GF-D8 (cell line): ENCODE data around the gene IGFBP7.

Source experiments
- DNase-seq: peaks from one replicate; lab custom pipeline; 2025; lab: John Stamatoyannopoulos, UW

Gene IGFBP7

DNA sequence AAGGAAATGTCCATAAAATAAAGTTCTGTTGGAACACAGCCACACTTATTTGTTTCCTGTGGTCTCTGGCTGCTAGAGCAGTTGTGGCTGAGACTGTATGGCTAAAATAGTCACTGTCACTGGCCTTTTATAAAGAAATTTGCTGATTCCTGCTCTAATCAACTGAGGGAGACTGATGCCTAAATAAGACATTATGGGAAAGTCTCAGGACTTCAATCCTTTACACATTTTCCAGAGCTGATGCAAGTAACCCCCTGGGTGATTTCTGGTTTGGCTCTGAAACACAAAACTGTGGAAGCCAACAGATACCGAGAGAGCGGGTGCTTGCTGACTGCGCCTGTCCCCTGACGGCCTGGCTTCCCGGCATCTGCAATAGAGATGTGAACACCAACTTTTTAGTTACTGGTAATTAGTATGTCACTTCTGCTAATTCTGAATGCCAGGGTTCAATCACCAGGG, 67.4 kb downstream of the IGFBP7 start:
- no peak for DNase-seq

DNA sequence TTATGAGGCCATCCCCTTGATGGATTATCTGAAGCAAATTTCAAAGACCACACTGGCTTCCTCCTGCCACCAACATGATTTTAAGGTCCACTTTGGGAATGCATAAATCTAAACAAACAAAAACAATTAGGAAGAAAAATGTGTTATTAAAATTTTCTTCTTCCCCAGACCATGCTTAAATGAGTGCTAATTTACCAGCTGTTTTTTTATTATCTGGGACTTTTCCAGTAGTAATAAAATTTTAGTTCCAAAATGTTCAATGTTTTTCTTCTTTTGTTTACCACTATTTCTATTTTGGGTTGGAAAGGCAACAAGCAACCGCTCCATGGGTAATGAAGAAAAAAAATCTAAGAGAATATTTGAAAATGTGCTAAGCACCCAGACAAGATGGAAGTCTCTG, 69.2 kb downstream of the IGFBP7 start:
- no peak for DNase-seq

DNA sequence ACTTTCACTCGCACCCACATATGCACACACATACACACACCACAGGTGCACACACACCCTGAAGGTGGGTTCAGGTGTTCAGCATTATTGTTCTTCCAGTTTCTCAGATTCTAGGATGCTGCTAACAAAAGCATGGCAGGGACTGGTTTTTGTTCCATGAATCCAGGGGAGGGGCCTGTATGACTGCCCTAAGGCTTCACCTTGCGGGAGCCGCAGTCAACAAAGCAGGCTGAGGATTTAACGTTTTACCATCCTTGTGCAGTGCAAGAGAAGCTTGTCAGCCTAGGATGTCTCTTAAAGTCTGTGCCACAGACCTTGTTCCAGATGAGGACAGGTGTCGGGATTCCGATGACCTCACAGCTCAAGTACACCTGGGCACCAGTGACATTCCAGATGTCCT, 69.7 kb downstream of the IGFBP7 start:
- no peak for DNase-seq

DNA sequence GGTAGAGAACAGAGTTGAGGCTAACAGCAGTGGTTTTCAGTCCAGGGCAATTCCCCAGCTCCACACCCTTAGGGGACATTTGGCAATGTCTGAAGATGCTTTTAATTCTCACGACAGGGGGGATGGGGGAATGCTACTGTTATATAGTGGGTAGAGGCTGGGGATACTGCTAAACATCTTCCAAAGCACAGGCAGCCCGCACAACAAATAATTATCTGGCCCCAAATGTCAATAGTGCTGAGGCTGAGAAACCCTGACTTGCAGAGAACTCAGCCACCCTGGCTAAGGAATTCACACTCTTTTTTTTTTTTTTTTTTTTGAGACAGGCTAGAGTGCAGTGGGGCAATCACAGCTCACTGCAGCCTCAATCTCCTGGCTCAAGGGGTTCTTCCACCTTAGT, 70.8 kb downstream of the IGFBP7 start:
- DNase-seq = no peak

DNA sequence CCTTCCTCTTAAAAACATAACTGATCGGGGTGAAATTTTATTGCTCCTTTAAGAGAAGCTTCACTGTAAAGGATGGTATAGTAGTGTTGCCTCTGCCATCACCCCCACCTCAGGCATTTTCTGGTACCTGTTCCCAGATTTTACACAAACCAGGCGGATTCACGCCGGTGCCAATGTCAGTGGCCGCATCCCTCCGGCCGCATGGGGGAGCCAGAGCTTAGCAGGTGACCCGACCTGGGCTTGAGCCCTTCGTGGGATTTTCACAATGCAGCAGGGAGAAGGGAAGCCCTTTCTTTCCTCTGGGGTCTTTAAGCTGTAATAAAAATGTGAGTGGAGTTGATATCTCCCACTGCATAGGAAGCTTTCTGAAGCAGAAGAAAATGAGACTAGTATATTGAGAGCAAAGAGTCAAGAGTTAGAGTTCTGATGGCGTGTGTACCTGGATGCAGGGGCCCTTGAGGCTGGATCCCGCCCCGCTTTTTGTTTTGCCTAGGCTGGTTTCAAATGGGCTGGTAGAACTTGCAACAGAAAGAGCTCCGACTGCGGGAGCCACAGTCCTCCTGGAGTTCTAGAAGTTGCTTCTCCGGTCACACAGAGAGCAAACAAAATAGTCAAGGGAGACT, 72.1 kb downstream of the IGFBP7 start:
- DNase-seq = peak; percentile 2

DNA sequence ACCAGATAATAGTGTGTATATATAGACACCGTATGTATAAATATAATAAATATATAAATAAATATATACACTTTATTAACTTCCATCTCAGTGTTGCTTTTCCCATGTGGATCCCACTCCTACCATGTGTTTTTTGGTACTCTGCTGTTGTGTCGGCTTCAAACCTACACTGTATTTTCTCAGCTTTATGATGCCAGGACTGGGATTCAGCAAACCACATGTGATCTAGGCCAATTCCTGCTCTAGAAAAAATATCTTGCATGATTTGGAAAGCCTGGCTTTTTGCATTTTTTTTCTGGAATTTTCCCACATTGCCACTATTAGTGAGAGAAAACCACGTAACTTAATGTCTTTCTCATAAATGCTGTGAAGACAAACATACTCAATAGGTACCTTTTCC, 75.7 kb downstream of the IGFBP7 start:
- DNase-seq = no peak

DNA sequence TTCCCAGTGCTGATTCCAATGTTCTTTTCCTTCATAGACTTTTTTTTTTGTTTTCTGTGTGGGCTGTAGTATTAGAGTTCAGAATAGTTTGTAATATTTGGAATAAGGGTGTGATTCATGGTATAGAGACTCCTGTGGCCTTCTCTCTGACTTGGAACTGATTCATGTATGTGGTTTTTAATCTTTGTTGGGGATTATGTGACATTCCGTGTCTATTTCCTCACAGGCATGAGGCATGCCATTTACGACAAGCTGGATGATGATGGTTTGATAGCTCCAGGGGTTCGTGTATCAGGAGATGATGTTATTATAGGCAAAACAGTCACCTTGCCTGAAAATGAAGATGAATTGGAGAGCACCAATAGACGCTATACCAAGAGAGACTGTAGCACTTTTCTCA, 87.1 kb downstream of the IGFBP7 start:
- DNase-seq = no peak

DNA sequence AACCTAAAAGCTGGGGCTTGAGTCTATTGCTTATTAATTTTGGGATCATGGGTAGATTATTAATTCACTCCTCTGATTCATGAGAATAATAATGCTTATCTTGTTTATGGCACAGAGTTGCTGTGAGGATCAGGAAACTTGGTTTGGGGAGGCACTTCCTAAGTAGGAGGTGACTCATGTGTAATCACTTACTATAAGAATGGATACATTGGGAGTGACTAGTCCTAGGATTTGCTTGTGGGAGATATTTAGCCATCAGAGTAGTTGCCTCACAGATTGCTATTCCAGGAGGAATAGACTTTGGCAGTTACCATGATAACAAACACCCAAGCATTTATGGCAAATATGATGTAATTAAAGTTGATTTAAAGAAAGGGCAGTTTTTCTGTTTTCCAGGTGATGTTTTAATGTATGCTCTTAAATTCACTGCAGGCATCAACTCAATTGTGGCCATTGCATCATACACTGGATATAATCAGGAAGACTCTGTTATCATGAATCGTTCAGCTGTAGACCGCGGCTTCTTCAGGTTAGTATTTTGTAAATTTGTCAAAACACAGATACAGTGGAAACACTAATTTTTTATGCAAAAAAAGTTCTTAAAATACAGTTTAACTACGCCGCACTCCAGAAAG, 89.6 kb downstream of the IGFBP7 start:
- no peak for DNase-seq

DNA sequence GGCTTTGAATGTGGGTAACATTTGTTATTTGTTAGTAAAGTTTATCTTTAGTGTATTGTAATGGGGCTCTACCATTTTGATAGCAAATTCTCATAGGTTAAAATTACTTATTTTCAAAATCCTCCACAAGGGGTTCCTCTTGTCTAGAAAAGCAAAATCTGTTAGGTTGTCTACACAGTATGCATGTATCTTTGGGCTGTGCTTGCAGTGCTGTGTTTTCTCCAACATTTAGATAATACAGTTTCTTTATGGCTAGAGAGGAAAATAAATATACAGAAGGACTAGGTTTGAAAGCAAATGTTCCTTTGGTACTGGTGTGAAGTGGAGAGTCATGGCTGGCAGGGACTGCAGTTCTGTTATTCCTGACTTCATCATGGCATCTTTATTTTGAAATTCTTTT, 91.2 kb downstream of the IGFBP7 start:
- no peak for DNase-seq

DNA sequence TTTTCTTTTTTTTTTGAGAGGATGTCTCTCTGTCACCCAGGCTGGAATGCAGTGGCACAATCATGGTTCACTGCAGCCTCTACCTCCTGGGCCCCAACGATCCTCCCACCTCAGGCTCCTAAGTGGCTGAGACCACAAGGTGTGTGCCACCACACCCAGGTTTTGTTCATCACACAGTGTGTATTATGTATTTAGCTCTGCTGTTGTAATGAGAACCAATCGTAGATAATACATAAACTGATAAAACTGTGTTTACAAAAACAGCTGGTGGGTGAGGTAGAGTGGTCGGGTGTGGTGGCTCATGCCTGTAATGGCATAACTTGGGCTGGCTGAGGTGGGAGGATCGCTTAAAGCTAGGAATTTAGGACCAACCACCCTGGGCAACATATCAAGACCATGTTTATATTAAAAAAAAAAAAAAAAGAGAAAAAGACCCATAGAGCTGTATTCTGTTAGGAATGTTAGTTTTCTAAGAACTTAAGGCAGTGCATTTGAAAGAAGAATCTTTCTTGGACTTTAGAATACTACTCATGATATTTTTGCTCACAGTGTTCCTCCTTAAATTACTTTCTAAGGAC, 96.6 kb downstream of the IGFBP7 start:
- no peak for DNase-seq

DNA sequence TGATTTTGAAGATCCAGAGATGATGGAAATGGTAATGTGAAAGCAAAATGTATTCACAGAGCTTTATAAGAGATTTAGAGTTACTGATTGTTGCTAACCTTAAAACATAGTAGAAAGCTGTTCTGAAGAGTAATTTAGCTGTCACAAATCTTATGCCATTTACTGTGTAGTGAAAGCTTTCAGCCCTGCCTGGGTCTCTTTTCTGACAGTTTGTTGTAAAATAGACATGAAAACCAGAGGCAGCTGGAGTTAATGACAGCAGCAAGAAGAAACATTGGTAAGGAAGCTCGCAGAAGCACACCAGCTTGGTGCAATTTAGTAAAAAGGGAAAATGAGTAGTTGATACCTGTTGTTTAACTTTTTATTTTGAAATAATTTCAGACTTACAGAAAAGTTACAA, 110.4 kb downstream of the IGFBP7 start:
- DNase-seq = no peak

DNA sequence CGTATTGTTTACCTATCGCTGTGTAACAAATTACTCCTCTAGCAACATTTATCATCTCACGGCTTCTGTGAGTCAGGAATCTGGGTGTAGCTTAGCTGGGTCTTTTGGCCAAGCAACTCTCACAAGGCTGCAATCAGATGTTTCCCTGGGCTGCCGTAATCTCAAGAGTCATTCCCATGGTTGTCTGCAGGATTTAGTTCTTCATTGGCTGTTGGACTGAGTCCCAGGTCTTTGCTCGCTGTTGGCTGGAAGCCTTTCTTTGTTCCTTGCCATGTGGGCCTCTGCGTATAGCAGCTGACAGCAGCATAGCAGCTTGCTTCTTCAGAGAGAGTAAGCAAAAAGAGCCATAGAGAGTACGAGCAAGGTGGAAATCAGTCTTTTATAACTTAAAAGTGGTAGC, 114.7 kb downstream of the IGFBP7 start:
- no peak for DNase-seq

DNA sequence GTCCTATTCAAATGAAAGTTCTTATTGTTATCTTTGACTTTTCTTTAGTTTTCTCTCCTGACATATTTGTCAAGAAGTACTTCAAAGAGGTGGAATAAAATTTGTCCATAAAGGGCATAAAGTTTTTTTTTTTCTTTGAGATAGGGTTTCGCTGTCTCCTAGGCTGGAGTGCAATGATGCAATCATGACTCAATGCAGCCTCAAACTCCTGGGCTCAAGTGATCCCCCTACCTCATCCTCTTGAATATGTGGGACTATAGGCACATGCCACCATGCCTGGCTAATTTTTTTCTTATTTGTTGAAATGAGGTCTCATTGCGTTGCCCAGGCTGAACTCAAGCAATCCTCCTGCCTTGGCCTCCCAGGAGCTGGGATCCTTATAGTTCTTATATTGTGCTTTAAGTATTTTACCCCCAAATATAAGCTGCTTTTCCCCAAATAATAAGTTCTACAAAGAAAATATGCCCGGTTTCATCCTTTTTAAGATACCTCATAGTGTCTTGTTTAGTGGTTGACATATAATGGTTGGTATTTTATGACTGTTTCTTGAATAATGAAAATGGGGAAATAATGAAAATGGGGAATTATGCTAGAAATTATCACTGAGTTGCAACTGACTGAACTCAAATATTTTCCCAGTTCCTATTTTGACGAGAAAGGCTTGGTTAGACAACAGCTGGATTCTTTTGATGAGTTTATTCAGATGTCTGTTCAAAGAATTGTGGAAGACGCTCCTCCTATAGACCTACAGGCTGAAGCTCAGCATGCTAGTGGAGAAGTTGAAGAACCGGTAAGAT, 119.9 kb downstream of the IGFBP7 start:
- no peak for DNase-seq

DNA sequence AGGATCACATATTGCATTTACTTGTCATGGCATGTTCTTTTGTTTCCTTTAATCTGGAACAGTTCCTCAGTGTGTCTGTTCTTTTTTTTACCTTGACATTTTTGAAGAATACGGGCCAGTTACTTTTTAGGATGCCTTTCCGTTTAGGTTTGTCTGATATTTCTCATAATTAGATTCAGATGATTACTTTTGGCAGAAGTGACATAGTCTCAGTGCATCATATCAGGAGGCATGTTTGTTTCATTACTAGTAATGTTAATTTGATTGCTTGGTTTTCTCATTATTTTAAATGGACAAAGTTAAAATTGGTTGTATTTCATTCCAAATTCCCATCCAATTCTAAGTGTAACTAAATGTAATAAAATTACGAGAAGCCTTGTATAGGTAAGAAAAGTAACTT, 123.2 kb downstream of the IGFBP7 start:
- no peak for DNase-seq

DNA sequence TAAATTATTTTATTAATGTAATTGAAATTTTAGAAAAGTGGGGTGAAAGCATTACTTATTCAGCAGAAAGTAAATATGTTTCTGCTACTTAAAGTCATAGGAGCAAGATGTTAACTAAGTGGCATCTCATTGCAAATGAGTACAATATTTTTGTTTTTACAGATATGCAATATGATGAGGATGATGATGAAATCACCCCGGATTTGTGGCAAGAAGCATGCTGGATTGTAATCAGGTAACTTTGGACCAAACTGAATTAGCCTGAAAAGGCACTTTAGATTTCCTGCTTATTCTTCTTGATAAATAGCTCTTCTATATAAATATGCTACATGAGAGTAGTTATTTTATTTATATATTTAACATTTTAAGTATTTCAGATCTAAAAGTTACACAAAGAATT, 124.0 kb downstream of the IGFBP7 start:
- no peak for DNase-seq

DNA sequence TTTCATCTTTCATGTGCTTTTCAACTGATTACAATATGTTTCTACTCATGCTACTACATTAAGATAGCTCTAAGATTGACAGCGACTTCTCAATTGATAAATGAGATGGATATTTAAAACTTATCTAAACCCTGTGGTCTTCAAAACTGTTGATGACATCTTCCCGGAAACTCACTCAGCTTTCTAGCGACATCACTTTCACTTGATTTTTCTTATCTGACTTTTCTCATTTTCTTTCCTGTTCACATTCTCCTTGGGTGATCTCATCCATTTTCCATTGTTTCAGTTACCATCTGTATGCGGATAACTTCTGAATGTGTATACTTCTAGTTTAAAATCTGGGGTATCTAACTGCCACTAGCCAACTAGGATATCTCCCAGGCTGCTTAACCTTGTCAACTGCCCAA, 128.4 kb downstream of the IGFBP7 start:
- DNase-seq = no peak
